A549 (cell line): ENCODE data around the gene TTC28. TPM values are rescaled to one million over a fixed set of nuclear protein-coding genes. Genes with fewer than 3 reads are reported as not detected.

ENCODE experiments used
- ATAC-seq, 2 experiments: fragments of 200-7000 bp in 1 of 2; fragments of >200 bp in 1 of 2; cut with Nextera tagmentation in 1 of 2; cut with Tn5 transposase in 1 of 2; 3 replicates each; pipeline versions ENCODE4 v1.8.0 to v1.9.1; 2018 to 2020; ENCODE audit warnings: mild to moderate bottlenecking in 1 of 2, moderate library complexity in 1 of 2
- CTCF ChIA-PET: fragments of 300-600 bp; sonication (Branson Sonifier 250); formaldehyde crosslinking; extraction: SDS; loops from one replicate; lab custom pipeline; 2021; ENCODE audit warnings: antibody characterized with exemption, inconsistent platforms; lab: Yijun Ruan, JAX
- POLR2A ChIA-PET: fragments of 350-600 bp; formaldehyde crosslinking; extraction: SDS; loops from one replicate; lab custom pipeline; 2021; ENCODE audit warnings: antibody characterized with exemption, inconsistent platforms; lab: Yijun Ruan, JAX
- DNase-seq, 2 experiments: peaks; one replicate each; pipeline versions ENCODE4 v3.0.0 to v3.0.0-alpha.2; 2011 to 2016; ENCODE audit warnings: low read depth in 1 of 2, low spot score in 1 of 2
- FAIRE-seq: peaks from 2 replicates; lab custom pipeline; 2011; peaks lifted over from hg19 to GRCh38; lab: Jason Lieb, UNC
- H3K27ac ChIP-seq, 2 experiments: fragments of >200 bp; sonication (Bioruptor Twin); formaldehyde crosslinking; 3 replicates each; pipeline ENCODE4 v1.5.1; 2016 to 2017
- H3K4me1 ChIP-seq: fragments of >200 bp; sonication (Bioruptor Twin); formaldehyde crosslinking; 3 replicates; pipeline ENCODE4 v1.6.1; 2016
- H3K4me2 ChIP-seq: fragments of >200 bp; sonication (Bioruptor Twin); formaldehyde crosslinking; 3 replicates; pipeline ENCODE4 v1.6.1; 2016
- H3K4me3 ChIP-seq: fragments of >200 bp; sonication (Bioruptor Twin); formaldehyde crosslinking; 3 replicates; pipeline ENCODE4 v1.5.1; 2016
- H3K9me3 ChIP-seq: fragments of >200 bp; sonication (Bioruptor Twin); formaldehyde crosslinking; 3 replicates; pipeline ENCODE4 v1.6.1; 2016
- BCL3 ChIP-seq: fragments of >200 bp; sonication (Bioruptor Twin); formaldehyde crosslinking; IDR thresholded peaks from 3 replicates; pipeline ENCODE4 v1.6.1; 2016
- BHLHE40 ChIP-seq: IDR thresholded peaks from 2 replicates; pipeline ENCODE4 v1.6.1; 2012; ENCODE audit warnings: low read depth, low read length, inconsistent platforms
- CEBPB ChIP-seq, 2 experiments: fragments of >200 bp in 1 of 2; sonication (Bioruptor Twin) in 1 of 2; formaldehyde crosslinking in 1 of 2; IDR thresholded peaks; 2 replicates each; pipeline ENCODE4 v1.6.1; 2012 to 2016
- CHD2 ChIP-seq: fragments of 150-350 bp; IDR thresholded peaks from 2 replicates; pipeline ENCODE4 v1.6.1; 2014; ENCODE audit warnings: low read length; ENCODE audit not compliant: partially characterized antibody
- ELK1 ChIP-seq: fragments of 150-350 bp; IDR thresholded peaks from 2 replicates; pipeline ENCODE4 v1.6.1; 2014; ENCODE audit warnings: low read depth, mild to moderate bottlenecking, low read length
- FOSB ChIP-seq: fragments of 250-450 bp; sonication (Bioruptor Pico); IDR thresholded peaks from 2 replicates; pipeline ENCODE4 v1.5.0; 2020; ENCODE audit warnings: mild to moderate bottlenecking, moderate library complexity
- FOSL2 ChIP-seq, 2 experiments: fragments of 450-650 bp in 1 of 2; fragments of >200 bp in 1 of 2; sonication (Bioruptor Twin) in 1 of 2; formaldehyde crosslinking; IDR thresholded peaks; 2 replicates each; pipeline versions ENCODE4 v1.5.0 to v1.6.1; 2016 to 2020; ENCODE audit warnings: mild to moderate bottlenecking in 1 of 2, moderate library complexity in 1 of 2
- FOXS1 ChIP-seq: fragments of 250-450 bp; sonication (Bioruptor Pico); IDR thresholded peaks from 2 replicates; pipeline ENCODE4 v1.5.0; 2020; ENCODE audit warnings: mild to moderate bottlenecking, moderate library complexity
- HEYL ChIP-seq: fragments of 250-450 bp; sonication (Bioruptor Pico); IDR thresholded peaks from 2 replicates; pipeline ENCODE4 v1.8.0; 2021; ENCODE audit warnings: mild to moderate bottlenecking, moderate library complexity
- HOXB13 ChIP-seq: fragments of 250-450 bp; sonication (Bioruptor Pico); IDR thresholded peaks from 2 replicates; pipeline ENCODE4 v1.5.0; 2020; ENCODE audit warnings: low read depth, mild to moderate bottlenecking, moderate library complexity
- HOXB5 ChIP-seq: fragments of 250-450 bp; sonication (Bioruptor Pico); IDR thresholded peaks from 2 replicates; pipeline ENCODE4 v1.5.0; 2020; ENCODE audit warnings: mild to moderate bottlenecking, moderate library complexity
- KDM1A ChIP-seq: fragments of 200-600 bp; sonication (generic); IDR thresholded peaks from 2 replicates; pipeline ENCODE4 v1.6.1; 2016; ENCODE audit warnings: low read depth, mild to moderate bottlenecking
- MAX ChIP-seq: IDR thresholded peaks from 2 replicates; pipeline ENCODE4 v1.6.1; 2012
- RARB ChIP-seq: fragments of 250-450 bp; sonication (Bioruptor Pico); IDR thresholded peaks from 2 replicates; pipeline ENCODE4 v1.8.0; 2021; ENCODE audit warnings: mild to moderate bottlenecking, moderate library complexity
- REST ChIP-seq: fragments of 200-600 bp; sonication (generic); IDR thresholded peaks from 2 replicates; pipeline ENCODE4 v1.6.1; 2016; ENCODE audit warnings: antibody characterized with exemption, mild to moderate bottlenecking, moderate library complexity
- RFX5 ChIP-seq: fragments of 450-650 bp; IDR thresholded peaks from 2 replicates; pipeline ENCODE4 v1.7.1; 2014; ENCODE audit warnings: antibody characterized with exemption, mild to moderate bottlenecking, moderate library complexity
- RNF2 ChIP-seq: fragments of 200-600 bp; sonication (generic); IDR thresholded peaks from 2 replicates; pipeline ENCODE4 v1.6.1; 2016; ENCODE audit warnings: low read depth, mild to moderate bottlenecking, antibody characterized with exemption, moderate library complexity, borderline replicate concordance
- SMC3 ChIP-seq: fragments of >200 bp; sonication (Bioruptor Twin); formaldehyde crosslinking; IDR thresholded peaks from 3 replicates; pipeline ENCODE4 v1.6.1; 2018; ENCODE audit warnings: inconsistent platforms
- SREBF2 ChIP-seq: fragments of 450-650 bp; IDR thresholded peaks from 2 replicates; pipeline ENCODE4 v1.6.1; 2014; ENCODE audit warnings: mild to moderate bottlenecking, moderate library complexity
- TP53 ChIP-seq: fragments of 250-450 bp; sonication (Bioruptor Pico); IDR thresholded peaks from 2 replicates; pipeline ENCODE4 v1.5.0; 2021; ENCODE audit warnings: mild to moderate bottlenecking, moderate library complexity
- USF2 ChIP-seq: fragments of 450-650 bp; IDR thresholded peaks from 2 replicates; pipeline ENCODE4 v1.6.1; 2014; ENCODE audit warnings: antibody characterized with exemption
- ZC3H11A ChIP-seq: fragments of 450-650 bp; IDR thresholded peaks from 2 replicates; pipeline ENCODE4 v1.6.1; 2014; ENCODE audit warnings: antibody characterized with exemption, mild to moderate bottlenecking
- ZFP36 ChIP-seq: fragments of 450-650 bp; IDR thresholded peaks from 2 replicates; pipeline ENCODE4 v1.6.1; 2014; ENCODE audit warnings: borderline replicate concordance; ENCODE audit not compliant: partially characterized antibody
- ZNF302 ChIP-seq: fragments of 250-450 bp; sonication (Bioruptor Pico); IDR thresholded peaks from 2 replicates; pipeline ENCODE4 v1.9.0; 2021; ENCODE audit warnings: inconsistent platforms, mild to moderate bottlenecking, moderate library complexity
- WGBS: methylation state at CpG from one replicate; pipeline ENCODE4 v1.1.6; 2017; ENCODE audit errors: missing lambda C conversion rate; 5-methylcytosine and 5-hydroxymethylcytosine counted together
- polyA plus RNA-seq, 4 experiments: library from polyadenylated mRNA; depleted of rRNA in 3 of 4; stranded (reverse); fragments of >200 nt; fragmentation: RNase III in 1 of 4; extraction: RNeasy Plus Mini Kit Qiagen cat#74134 plus additional on column Dnase treatment in 1 of 4; gene quantifications; 2 replicates in 3 of 4; 3 replicates in 1 of 4; pipeline ENCODE4 v1.2.3, GENCODE V29; 2011 to 2017

The TTC28 gene
- polyA plus RNA-seq, 2 of the 4 experiments (the other 2 are of a cell fraction): 2.6 to 3.8 TPM

- H3K4me2 ChIP-seq: no peak overlapping the region
- TF ChIP-seq MAX (no peak), KDM1A (no peak), RNF2 (no peak), BHLHE40 (no peak), USF2 (no peak), HEYL (CRISPR knock-in tag) (no peak), ELK1 (no peak), HOXB13 (CRISPR knock-in tag) (no peak), RFX5 (no peak), ZNF302 (no peak), CEBPB (IDR thresholded peaks at IDR 0.05) (no peak), SMC3 (no peak)
- H3K27ac ChIP-seq: no peak overlapping the region
- peaks cover 10% of the 10 kb centered on the region; the same call in 1 of the 3 replicates for H3K9me3 ChIP-seq
- ChIA-PET POLR2A (no interaction called here), CTCF (no interaction called here)
- ATAC-seq (no peak), DNase-seq (no peak), FAIRE-seq (no peak)
- H3K4me3 ChIP-seq: no peak overlapping the region
- H3K4me1 ChIP-seq: no peaks in the 10 kb centered on the region
Observed at GRCh38 chr22:28360939-28361338, 318.7 kb downstream of the TTC28 start.

- no peak for FAIRE-seq
- WGBS: 46% methylated on average over 2 of the region's 2 CpGs
- no peak for DNase-seq
- no peak overlapping the region for H3K4me2 ChIP-seq
- TF ChIP-seq HOXB5 (CRISPR knock-in tag): no peak
- no peak for TF ChIP-seq MAX
- no peak overlapping the region for H3K27ac ChIP-seq
- no peak for ATAC-seq
- CTCF ChIA-PET: interaction anchor here (1.1 kb wide), 1 partner anchor 14 kb away, joined by 3 read pairs; no protein-coding TSS in a partner anchor
- POLR2A ChIA-PET: no interaction called here
- no peaks in the 10 kb centered on the region for H3K4me1 ChIP-seq
- 0 out of 3 replicates have a peak, but pooled peaks cover 1% of the 10 kb centered on the region for H3K9me3 ChIP-seq
- H3K4me3 ChIP-seq: no peak overlapping the region
Observed at GRCh38 chr22:28358312-28358711, 321.3 kb downstream of the TTC28 start.

- no peak for ATAC-seq
- no peak overlapping the region for H3K4me2 ChIP-seq
- no peak for DNase-seq
- H3K4me3 ChIP-seq: no peak overlapping the region
- no peak for FAIRE-seq
- H3K27ac ChIP-seq: no peak overlapping the region
- ChIA-PET CTCF (interaction anchor here (0.6 to 1.1 kb wide), 2 partner anchors 13 to 265 kb away, joined by 3 read pairs; no protein-coding TSS in a partner anchor), POLR2A (no interaction called here)
- WGBS: 71% methylated on average over 1 of the region's 1 CpG
- H3K4me1 ChIP-seq: no peaks in the 10 kb centered on the region
- H3K9me3 ChIP-seq: no peaks in the 10 kb centered on the region
- TF ChIP-seq BCL3 (no peak), RARB (no peak), FOSL2 (IDR thresholded peaks at IDR 0.05) (no peak), FOSL2 (CRISPR knock-in tag; IDR thresholded peaks at IDR 0.05) (no peak), MAX (no peak), SREBF2 (no peak), TP53 (CRISPR knock-in tag) (no peak), REST (no peak), FOXS1 (CRISPR knock-in tag) (no peak), ZFP36 (no peak), USF2 (no peak), CHD2 (no peak), FOSB (no peak), ZC3H11A (no peak), HEYL (CRISPR knock-in tag) (no peak)
Observed at GRCh38 chr22:28357193-28357592, 322.4 kb downstream of the TTC28 start.
